Endodermal cell (in vitro differentiated cells): ENCODE data around the gene CD164. TPM values are rescaled to one million over a fixed set of nuclear protein-coding genes. Genes with fewer than 3 reads are reported as not detected.

Source experiments
- DNase-seq: peaks from one replicate; pipeline ENCODE4 v3.0.0-alpha.2; 2017
- H3K27ac ChIP-seq: 2 replicates; pipeline ENCODE4 v1.5.1; 2013; ENCODE audit warnings: mild to moderate bottlenecking, low read depth, low read length, moderate library complexity
- H3K27me3 ChIP-seq: 2 replicates; pipeline ENCODE4 v1.6.1; 2013; ENCODE audit warnings: mild to moderate bottlenecking, low read length, moderate library complexity; ENCODE audit not compliant: insufficient read depth, control insufficient read depth, poor library complexity, severe bottlenecking
- H3K36me3 ChIP-seq: 2 replicates; pipeline ENCODE4 v1.7.0; 2013; ENCODE audit warnings: mild to moderate bottlenecking, low read length, moderate library complexity; ENCODE audit not compliant: control insufficient read depth, insufficient read depth
- H3K4me1 ChIP-seq: one replicate; pipeline ENCODE4 v1.7.0; 2013; ENCODE audit warnings: low read length; ENCODE audit not compliant: control insufficient read depth, insufficient read depth
- H3K4me3 ChIP-seq: 2 replicates; pipeline ENCODE4 v1.5.1; 2013; ENCODE audit warnings: mild to moderate bottlenecking, low read length, moderate library complexity
- H3K9ac ChIP-seq: 2 replicates; pipeline ENCODE4 v1.6.1; 2013; ENCODE audit warnings: mild to moderate bottlenecking, low read length, moderate library complexity; ENCODE audit not compliant: poor library complexity, severe bottlenecking; ENCODE audit errors: extremely low read depth
- H3K9me3 ChIP-seq: 2 replicates; pipeline ENCODE4 v1.6.1; 2013; ENCODE audit warnings: mild to moderate bottlenecking, low read length, moderate library complexity; ENCODE audit not compliant: control insufficient read depth
- H3K27ac Mint-ChIP-seq: 2 replicates; pipeline ENCODE4 v1.8.0; 2020; ENCODE audit warnings: mixed read lengths
- H3K27me3 Mint-ChIP-seq: 2 replicates; pipeline ENCODE4 v1.8.0; 2021; ENCODE audit warnings: mild to moderate bottlenecking, mixed read lengths; ENCODE audit not compliant: insufficient read depth
- H3K36me3 Mint-ChIP-seq: 2 replicates; pipeline ENCODE4 v1.8.0; 2020; ENCODE audit warnings: low read depth, mixed read lengths
- H3K4me1 Mint-ChIP-seq: 2 replicates; pipeline ENCODE4 v1.8.0; 2020; ENCODE audit warnings: mixed read lengths
- H3K4me3 Mint-ChIP-seq: 2 replicates; pipeline ENCODE4 v1.8.0; 2020; ENCODE audit warnings: mild to moderate bottlenecking, moderate library complexity, mixed read lengths
- H3K9me3 Mint-ChIP-seq: 2 replicates; pipeline ENCODE4 v1.8.0; 2020; ENCODE audit warnings: mild to moderate bottlenecking, mixed read lengths
- WGBS, 2 experiments: methylation state at CpG; one replicate each; pipeline versions ENCODE4 v1.1.5 to v1.1.7; 2013; ENCODE audit warnings: missing lambda C conversion rate in 2 of 2, mixed read lengths in 1 of 2; ENCODE audit not compliant: insufficient coverage in 1 of 2, insufficient read length in 1 of 2; 5-methylcytosine and 5-hydroxymethylcytosine counted together
- total RNA-seq, 2 donors: library from RNA; stranded (reverse); fragmentation: NEBNext Ultra II Directional in 1 of 2; extraction: Animal tissue kit (Norgen Biotek cat#: 25700) in 1 of 2; gene quantifications; 2 replicates in 1 of 2; 3 replicates in 1 of 2; pipeline ENCODE4 v1.2.1, GENCODE V29; 2021
- TF ChIP-seq, protein P1 (sequence below): fragments of 200-600 bp; sonication (generic); conservative IDR thresholded peaks from 2 replicates; pipeline ENCODE4 v1.5.0; 2021; ENCODE audit warnings: antibody characterized with exemption, mild to moderate bottlenecking

The CD164 gene
- total RNA-seq, 2 donors from 2014 or later, result 120 to 126 TPM

GRCh38 chr6:109359248-109359647, 23.0 kb downstream of the CD164 start:
- H3K9me3 ChIP-seq, result peaks cover 21% of the 10 kb centered on the region
- DNase-seq, result no peak
- 86 to 100% methylated on average over 2 of the region's 2 CpGs for WGBS, 2 experiments
- H3K27me3 Mint-ChIP-seq, result no peaks in the 10 kb centered on the region
- no peaks in the 10 kb centered on the region for H3K4me1 Mint-ChIP-seq
- H3K9me3 Mint-ChIP-seq, result peaks cover 26% of the 10 kb centered on the region
- TF ChIP-seq, protein P1, sequence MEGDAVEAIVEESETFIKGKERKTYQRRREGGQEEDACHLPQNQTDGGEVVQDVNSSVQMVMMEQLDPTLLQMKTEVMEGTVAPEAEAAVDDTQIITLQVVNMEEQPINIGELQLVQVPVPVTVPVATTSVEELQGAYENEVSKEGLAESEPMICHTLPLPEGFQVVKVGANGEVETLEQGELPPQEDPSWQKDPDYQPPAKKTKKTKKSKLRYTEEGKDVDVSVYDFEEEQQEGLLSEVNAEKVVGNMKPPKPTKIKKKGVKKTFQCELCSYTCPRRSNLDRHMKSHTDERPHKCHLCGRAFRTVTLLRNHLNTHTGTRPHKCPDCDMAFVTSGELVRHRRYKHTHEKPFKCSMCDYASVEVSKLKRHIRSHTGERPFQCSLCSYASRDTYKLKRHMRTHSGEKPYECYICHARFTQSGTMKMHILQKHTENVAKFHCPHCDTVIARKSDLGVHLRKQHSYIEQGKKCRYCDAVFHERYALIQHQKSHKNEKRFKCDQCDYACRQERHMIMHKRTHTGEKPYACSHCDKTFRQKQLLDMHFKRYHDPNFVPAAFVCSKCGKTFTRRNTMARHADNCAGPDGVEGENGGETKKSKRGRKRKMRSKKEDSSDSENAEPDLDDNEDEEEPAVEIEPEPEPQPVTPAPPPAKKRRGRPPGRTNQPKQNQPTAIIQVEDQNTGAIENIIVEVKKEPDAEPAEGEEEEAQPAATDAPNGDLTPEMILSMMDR, result no peak
- H3K27ac Mint-ChIP-seq, result no peak overlapping the region
- no peak overlapping the region for H3K9ac ChIP-seq
- H3K27me3 ChIP-seq, result no peaks in the 10 kb centered on the region
- no peaks in the 10 kb centered on the region for H3K4me1 ChIP-seq
- H3K36me3 ChIP-seq, result peaks cover 60% of the 10 kb centered on the region
- no peak overlapping the region for H3K4me3 Mint-ChIP-seq
- no peak overlapping the region for H3K27ac ChIP-seq
- H3K4me3 ChIP-seq, result no peak overlapping the region
- peaks cover 94% of the 10 kb centered on the region for H3K36me3 Mint-ChIP-seq

DNA sequence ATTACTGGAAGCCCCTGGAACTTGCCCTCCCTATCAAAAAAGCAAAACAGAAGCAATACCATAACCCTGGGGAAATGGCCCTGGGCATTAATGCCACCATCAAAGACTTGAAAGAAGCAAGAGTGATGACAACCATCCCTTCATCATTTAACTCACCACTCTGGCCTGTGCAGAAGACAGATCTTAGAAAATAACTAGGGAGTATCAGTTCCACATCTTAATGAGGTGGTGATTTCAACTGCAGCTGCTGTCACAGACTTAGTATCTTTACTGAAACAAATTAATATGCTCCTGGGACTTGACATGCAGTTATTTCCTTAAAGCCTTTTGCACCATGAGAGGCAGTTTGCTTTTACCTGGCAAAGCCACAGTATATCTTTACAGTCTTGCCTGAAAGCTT, 24.1 kb downstream of the CD164 start:
- Mint-ChIP-seq H3K4me1 (no peaks in the 10 kb centered on the region), H3K27me3 (no peaks in the 10 kb centered on the region), H3K36me3 (peaks cover 90% of the 10 kb centered on the region), H3K27ac (no peak overlapping the region), H3K9me3 (peaks cover 21% of the 10 kb centered on the region), H3K4me3 (no peak overlapping the region)
- H3K36me3 ChIP-seq, result peaks cover 53% of the 10 kb centered on the region
- H3K9me3 ChIP-seq, result peaks cover 21% of the 10 kb centered on the region
- H3K9ac ChIP-seq, result no peak overlapping the region
- DNase-seq, result no peak
- no peaks in the 10 kb centered on the region for H3K27me3 ChIP-seq
- no peaks in the 10 kb centered on the region for H3K4me1 ChIP-seq
- TF ChIP-seq, protein P1, result no peak
- H3K27ac ChIP-seq, result no peak overlapping the region
- H3K4me3 ChIP-seq, result no peak overlapping the region

- Mint-ChIP-seq H3K9me3 (peaks cover 18% of the 10 kb centered on the region), H3K27me3 (no peaks in the 10 kb centered on the region), H3K4me1 (no peaks in the 10 kb centered on the region), H3K4me3 (no peak overlapping the region), H3K27ac (no peak overlapping the region), H3K36me3 (peaks cover 77% of the 10 kb centered on the region)
- Histone ChIP-seq H3K9me3 (peaks cover 21% of the 10 kb centered on the region), H3K27ac (no peak overlapping the region), H3K27me3 (no peaks in the 10 kb centered on the region), H3K4me3 (peak overlapping the region; percentile 26), H3K36me3 (peaks cover 41% of the 10 kb centered on the region), H3K9ac (no peak overlapping the region), H3K4me1 (no peaks in the 10 kb centered on the region)
- TF ChIP-seq, protein P1, result no peak
- DNase-seq, result no peak
- 95 to 100% methylated on average over 2 to 3 of the region's 3 CpGs for WGBS, 2 experiments
Observed at GRCh38 chr6:109356237-109356636, 26.0 kb downstream of the CD164 start.
